Measurements from ENCODE around the gene ILKAP.

The ILKAP gene

DNA sequence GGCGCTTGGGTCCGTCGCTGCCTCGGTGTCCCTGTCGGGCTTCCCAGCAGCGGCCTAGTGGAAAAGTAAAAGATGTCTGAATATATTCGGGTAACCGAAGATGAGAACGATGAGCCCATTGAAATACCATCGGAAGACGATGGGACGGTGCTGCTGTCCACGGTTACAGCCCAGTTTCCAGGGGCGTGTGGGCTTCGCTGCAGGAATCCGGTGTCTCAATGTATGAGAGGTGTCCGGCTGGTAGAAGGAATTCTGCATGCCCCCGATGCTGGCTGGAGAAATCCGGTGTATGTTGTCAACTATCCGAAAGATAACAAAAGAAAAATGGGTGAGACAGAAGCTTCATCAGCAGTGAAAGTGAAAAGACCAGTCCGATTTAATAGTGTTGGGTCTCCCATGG, 28.3 kb upstream of the ILKAP start:
- H3K27ac ChIP-seq (ENCODE audit: low read depth, low read length, poor library complexity, severe bottlenecking), result no peak overlapping the region
- H3K4me3 ChIP-seq (ENCODE audit: low read depth, low read length, poor library complexity, severe bottlenecking), result no peak overlapping the region
- no peak overlapping the region for H3K9ac ChIP-seq (ENCODE audit: low read length)
- H3K36me3 ChIP-seq (ENCODE audit: insufficient read depth, low read length), result no peaks in the 10 kb centered on the region
- H3K9me3 ChIP-seq (ENCODE audit: low read length), result no peaks in the 10 kb centered on the region
- peaks cover 9% of the 10 kb centered on the region; the same call in 1 of the 2 replicates for H3K27me3 ChIP-seq (ENCODE audit: insufficient read depth, low read length)
- H3K79me2 ChIP-seq (ENCODE audit: insufficient read depth, low read length), result no peaks in the 10 kb centered on the region
- H4K20me1 ChIP-seq (ENCODE audit: insufficient read depth, low read length), result no peaks in the 10 kb centered on the region
- no peak overlapping the region for H2AFZ ChIP-seq (ENCODE audit: low read length)
- H3K4me1 ChIP-seq (ENCODE audit: insufficient read depth, low read length, severe bottlenecking), result no peaks in the 10 kb centered on the region
- no peaks in the 10 kb centered on the region for H3F3A ChIP-seq (ENCODE audit: insufficient read depth, low read length)
- no peak overlapping the region for H3K4me2 ChIP-seq (ENCODE audit: low read length)
- no peak for TF ChIP-seq EZH2 (IDR thresholded peaks at IDR 0.05; ENCODE audit: borderline replicate concordance, low read length)
- TF ChIP-seq, protein P1, sequence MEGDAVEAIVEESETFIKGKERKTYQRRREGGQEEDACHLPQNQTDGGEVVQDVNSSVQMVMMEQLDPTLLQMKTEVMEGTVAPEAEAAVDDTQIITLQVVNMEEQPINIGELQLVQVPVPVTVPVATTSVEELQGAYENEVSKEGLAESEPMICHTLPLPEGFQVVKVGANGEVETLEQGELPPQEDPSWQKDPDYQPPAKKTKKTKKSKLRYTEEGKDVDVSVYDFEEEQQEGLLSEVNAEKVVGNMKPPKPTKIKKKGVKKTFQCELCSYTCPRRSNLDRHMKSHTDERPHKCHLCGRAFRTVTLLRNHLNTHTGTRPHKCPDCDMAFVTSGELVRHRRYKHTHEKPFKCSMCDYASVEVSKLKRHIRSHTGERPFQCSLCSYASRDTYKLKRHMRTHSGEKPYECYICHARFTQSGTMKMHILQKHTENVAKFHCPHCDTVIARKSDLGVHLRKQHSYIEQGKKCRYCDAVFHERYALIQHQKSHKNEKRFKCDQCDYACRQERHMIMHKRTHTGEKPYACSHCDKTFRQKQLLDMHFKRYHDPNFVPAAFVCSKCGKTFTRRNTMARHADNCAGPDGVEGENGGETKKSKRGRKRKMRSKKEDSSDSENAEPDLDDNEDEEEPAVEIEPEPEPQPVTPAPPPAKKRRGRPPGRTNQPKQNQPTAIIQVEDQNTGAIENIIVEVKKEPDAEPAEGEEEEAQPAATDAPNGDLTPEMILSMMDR (IDR thresholded peaks at IDR 0.05; ENCODE audit: low read length), result no peak
- no peaks in the 10 kb centered on the region for H3K9me2 ChIP-seq (ENCODE audit: low read depth, low read length)

DNA sequence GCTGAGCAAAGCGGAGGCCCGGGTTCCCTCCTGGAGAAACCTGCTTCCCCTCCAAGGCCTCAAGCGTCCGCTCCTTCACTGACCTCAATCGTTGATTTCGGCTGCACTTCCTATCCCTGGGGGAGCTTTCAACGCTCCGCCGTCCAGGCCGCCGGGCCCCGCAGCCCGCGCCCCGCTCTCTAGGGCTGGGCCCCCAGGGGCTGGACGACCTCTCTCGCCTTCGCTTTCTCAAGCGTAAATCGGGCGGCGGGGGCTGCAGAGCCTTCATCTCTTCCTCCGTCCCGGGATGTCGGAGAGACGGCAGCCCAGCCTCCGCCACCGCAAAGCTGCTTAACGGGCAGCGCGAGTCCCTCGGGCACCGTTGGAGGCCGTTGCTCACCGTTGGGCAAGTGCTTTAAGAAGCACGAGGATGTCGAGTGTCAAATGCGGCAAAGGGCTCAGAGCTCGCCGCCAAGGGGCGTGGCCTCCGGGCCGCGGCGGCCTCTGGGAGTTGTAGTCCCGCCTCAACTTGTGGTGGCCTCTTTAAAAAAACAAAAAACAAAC, 27.8 kb upstream of the ILKAP start:
- Histone ChIP-seq H3K9me2 (ENCODE audit: low read depth, low read length) (no peaks in the 10 kb centered on the region), H3K36me3 (ENCODE audit: insufficient read depth, low read length) (no peaks in the 10 kb centered on the region), H3K4me3 (ENCODE audit: low read depth, low read length, poor library complexity, severe bottlenecking) (no peak overlapping the region), H3K4me1 (ENCODE audit: insufficient read depth, low read length, severe bottlenecking) (no peaks in the 10 kb centered on the region), H4K20me1 (ENCODE audit: insufficient read depth, low read length) (no peaks in the 10 kb centered on the region), H3K9ac (ENCODE audit: low read length) (no peak overlapping the region), H3K9me3 (ENCODE audit: low read length) (no peaks in the 10 kb centered on the region), H3K27ac (ENCODE audit: low read depth, low read length, poor library complexity, severe bottlenecking) (no peak overlapping the region), H3F3A (ENCODE audit: insufficient read depth, low read length) (no peaks in the 10 kb centered on the region), H3K79me2 (ENCODE audit: insufficient read depth, low read length) (no peaks in the 10 kb centered on the region), H3K4me2 (ENCODE audit: low read length) (no peak overlapping the region), H3K27me3 (ENCODE audit: insufficient read depth, low read length) (peaks cover 12% of the 10 kb centered on the region; the same call in 1 of the 2 replicates), H2AFZ (ENCODE audit: low read length) (no peak overlapping the region)
- TF ChIP-seq EZH2 (IDR thresholded peaks at IDR 0.05; ENCODE audit: borderline replicate concordance, low read length), result no peak
- TF ChIP-seq, protein P1 (IDR thresholded peaks at IDR 0.05; ENCODE audit: low read length), result no peak

DNA sequence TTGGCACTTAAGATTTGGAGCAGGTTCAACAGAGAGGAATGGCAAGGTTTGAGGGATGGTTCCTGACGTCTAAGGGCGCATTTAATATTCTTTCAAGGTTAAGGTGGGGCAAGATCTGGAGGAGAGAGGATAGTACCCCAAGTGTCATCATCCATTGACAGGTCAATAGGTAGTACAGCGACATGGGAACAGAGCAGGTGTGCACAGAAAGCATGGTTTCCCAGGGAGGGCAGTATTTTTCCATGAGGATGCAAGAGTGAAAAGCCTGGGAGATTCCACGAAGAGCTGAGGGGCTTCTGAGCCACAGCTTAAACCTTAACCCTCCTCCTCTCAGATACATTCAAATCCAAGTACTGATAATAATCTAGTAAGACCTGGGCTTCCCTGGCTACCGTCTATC, 27.2 kb upstream of the ILKAP start:
- Histone ChIP-seq H3K4me2 (ENCODE audit: low read length) (no peak overlapping the region), H2AFZ (ENCODE audit: low read length) (no peak overlapping the region)

More for the DNA sequence above, 27.2 kb upstream of the ILKAP start:
- TF ChIP-seq, protein P1 (IDR thresholded peaks at IDR 0.05; ENCODE audit: low read length), result no peak
- no peak for TF ChIP-seq EZH2 (IDR thresholded peaks at IDR 0.05; ENCODE audit: borderline replicate concordance, low read length)
- Histone ChIP-seq H3K4me1 (ENCODE audit: insufficient read depth, low read length, severe bottlenecking) (no peaks in the 10 kb centered on the region), H3K9me2 (ENCODE audit: low read depth, low read length) (no peaks in the 10 kb centered on the region), H3K9ac (ENCODE audit: low read length) (no peak overlapping the region), H3K9me3 (ENCODE audit: low read length) (no peaks in the 10 kb centered on the region), H3K4me3 (ENCODE audit: low read depth, low read length, poor library complexity, severe bottlenecking) (no peak overlapping the region), H4K20me1 (ENCODE audit: insufficient read depth, low read length) (no peaks in the 10 kb centered on the region), H3K27ac (ENCODE audit: low read depth, low read length, poor library complexity, severe bottlenecking) (no peak overlapping the region), H3K27me3 (ENCODE audit: insufficient read depth, low read length) (peaks cover 12% of the 10 kb centered on the region; the same call in 1 of the 2 replicates), H3K79me2 (ENCODE audit: insufficient read depth, low read length) (no peaks in the 10 kb centered on the region), H3K36me3 (ENCODE audit: insufficient read depth, low read length) (no peaks in the 10 kb centered on the region), H3F3A (ENCODE audit: insufficient read depth, low read length) (no peaks in the 10 kb centered on the region)
